HEK293 (cell line): ENCODE data around the gene FIGLA.

Experiments used
- CTCF ChIA-PET: fragments of 350-600 bp; formaldehyde crosslinking; extraction: SDS; loops from one replicate; lab custom pipeline; 2021; ENCODE audit warnings: antibody characterized with exemption; lab: Yijun Ruan, JAX
- POLR2A ChIA-PET: fragments of 300-600 bp; formaldehyde crosslinking; extraction: SDS; loops from one replicate; lab custom pipeline; 2020; ENCODE audit warnings: antibody characterized with exemption, inconsistent platforms; lab: Yijun Ruan, JAX
- H3K27ac ChIP-seq: fragments of 200-500 bp; sonication (Bioruptor generic); 2 replicates; pipeline ENCODE4 v1.5.1; 2014; ENCODE audit warnings: low read depth, low read length, control low read depth, inconsistent platforms; ENCODE audit errors: extremely low read depth
- H3K36me3 ChIP-seq, 2 experiments: fragments of 200-500 bp in 1 of 2; sonication (Bioruptor generic) in 1 of 2; 1 replicate in 1 of 2; 2 replicates in 1 of 2; pipeline ENCODE4 v1.5.1; 2014 to 2017; ENCODE audit warnings: inconsistent platforms in 2 of 2, low read length in 2 of 2; ENCODE audit not compliant: control insufficient read depth in 2 of 2, insufficient read depth in 1 of 2
- H3K4me1 ChIP-seq: fragments of 200-500 bp; sonication (Bioruptor generic); 2 replicates; pipeline ENCODE4 v1.5.1; 2014; ENCODE audit warnings: mild to moderate bottlenecking, low read length, inconsistent platforms; ENCODE audit not compliant: control insufficient read depth, insufficient read depth
- H3K4me3 ChIP-seq: 2 replicates; pipeline ENCODE4 v1.5.1; 2011; ENCODE audit warnings: low read depth, mild to moderate bottlenecking, control low read depth, low read length, moderate library complexity
- H3K9me3 ChIP-seq: fragments of 200-500 bp; sonication (Bioruptor generic); 2 replicates; pipeline ENCODE4 v1.5.1; 2014; ENCODE audit warnings: low read depth, low read length, inconsistent platforms; ENCODE audit not compliant: control insufficient read depth, insufficient read depth
- BCL11B ChIP-seq: fragments of 450-650 bp; formaldehyde crosslinking; IDR thresholded peaks from 2 replicates; pipeline ENCODE4 v1.5.1; 2016; ENCODE audit warnings: low read depth, missing biosample characterization, missing genetic modification characterization
- BCL6B ChIP-seq: fragments of 450-650 bp; formaldehyde crosslinking; IDR thresholded peaks from 2 replicates; pipeline ENCODE4 v1.5.1; 2017; ENCODE audit warnings: missing biosample characterization, missing genetic modification characterization
- KLF9 ChIP-seq: fragments of 450-650 bp; formaldehyde crosslinking; IDR thresholded peaks from 2 replicates; pipeline ENCODE4 v1.5.1; 2016; ENCODE audit warnings: missing biosample characterization, missing genetic modification characterization, low read depth
- MYNN ChIP-seq: fragments of 450-650 bp; formaldehyde crosslinking; IDR thresholded peaks from 2 replicates; pipeline ENCODE4 v1.5.1; 2016; ENCODE audit warnings: missing biosample characterization, missing genetic modification characterization, borderline replicate concordance
- OSR2 ChIP-seq: fragments of 450-650 bp; formaldehyde crosslinking; IDR thresholded peaks from 2 replicates; pipeline ENCODE4 v1.5.1; 2016; ENCODE audit warnings: missing biosample characterization, missing genetic modification characterization
- SALL2 ChIP-seq: fragments of 450-650 bp; formaldehyde crosslinking; IDR thresholded peaks from 2 replicates; pipeline ENCODE4 v1.5.0; 2017; ENCODE audit warnings: missing biosample characterization, mild to moderate bottlenecking, missing genetic modification characterization, borderline replicate concordance
- SCRT2 ChIP-seq: fragments of 450-650 bp; formaldehyde crosslinking; IDR thresholded peaks from 2 replicates; pipeline ENCODE4 v1.5.1; 2016; ENCODE audit warnings: missing biosample characterization, missing genetic modification characterization
- SP7 ChIP-seq: fragments of 450-650 bp; formaldehyde crosslinking; IDR thresholded peaks from 2 replicates; pipeline ENCODE4 v1.5.1; 2016; ENCODE audit warnings: missing biosample characterization, missing genetic modification characterization
- ZBTB1 ChIP-seq: fragments of 450-650 bp; formaldehyde crosslinking; IDR thresholded peaks from 2 replicates; pipeline ENCODE4 v1.5.1; 2016; ENCODE audit warnings: missing biosample characterization, missing genetic modification characterization
- ZNF121 ChIP-seq: fragments of 450-650 bp; formaldehyde crosslinking; IDR thresholded peaks from 2 replicates; pipeline ENCODE4 v1.5.1; 2016; ENCODE audit warnings: missing biosample characterization, missing genetic modification characterization
- ZNF16 ChIP-seq: fragments of 450-650 bp; formaldehyde crosslinking; IDR thresholded peaks from 2 replicates; pipeline ENCODE4 v1.5.1; 2016; ENCODE audit warnings: low read depth, missing biosample characterization, missing genetic modification characterization
- ZNF202 ChIP-seq: fragments of 450-650 bp; formaldehyde crosslinking; IDR thresholded peaks from 2 replicates; pipeline ENCODE4 v1.5.1; 2016; ENCODE audit warnings: missing biosample characterization, missing genetic modification characterization, borderline replicate concordance
- ZNF211 ChIP-seq: fragments of 450-650 bp; formaldehyde crosslinking; IDR thresholded peaks from 2 replicates; pipeline ENCODE4 v1.5.1; 2016; ENCODE audit warnings: low read depth, missing biosample characterization, missing genetic modification characterization
- ZNF23 ChIP-seq: fragments of 450-650 bp; formaldehyde crosslinking; IDR thresholded peaks from 2 replicates; pipeline ENCODE4 v1.5.1; 2016; ENCODE audit warnings: missing biosample characterization, missing genetic modification characterization, borderline replicate concordance
- ZNF24 ChIP-seq: fragments of 450-650 bp; formaldehyde crosslinking; IDR thresholded peaks from 2 replicates; pipeline ENCODE4 v1.5.1; 2016; ENCODE audit warnings: missing biosample characterization, missing genetic modification characterization
- ZNF423 ChIP-seq: fragments of 450-650 bp; formaldehyde crosslinking; IDR thresholded peaks from 2 replicates; pipeline ENCODE4 v1.5.1; 2016; ENCODE audit warnings: missing biosample characterization, missing genetic modification characterization
- ZNF529 ChIP-seq: fragments of 450-650 bp; formaldehyde crosslinking; IDR thresholded peaks from 2 replicates; pipeline ENCODE4 v1.5.1; 2017; ENCODE audit warnings: missing genetic modification characterization, missing biosample characterization; ENCODE audit not compliant: insufficient replicate concordance
- ZNF544 ChIP-seq: fragments of 450-650 bp; formaldehyde crosslinking; IDR thresholded peaks from 2 replicates; pipeline ENCODE4 v1.5.0; 2017; ENCODE audit warnings: missing biosample characterization, missing genetic modification characterization
- ZNF624 ChIP-seq: fragments of 450-650 bp; formaldehyde crosslinking; IDR thresholded peaks from 2 replicates; pipeline ENCODE4 v1.5.1; 2017; ENCODE audit warnings: missing biosample characterization, missing genetic modification characterization
- ZNF776 ChIP-seq: fragments of 450-650 bp; formaldehyde crosslinking; IDR thresholded peaks from 2 replicates; pipeline ENCODE4 v1.5.0; 2017; ENCODE audit warnings: missing biosample characterization, missing genetic modification characterization, borderline replicate concordance
- ZNF777 ChIP-seq: fragments of 450-650 bp; formaldehyde crosslinking; IDR thresholded peaks from 2 replicates; pipeline ENCODE4 v1.5.1; 2017; ENCODE audit warnings: missing biosample characterization, missing genetic modification characterization, borderline replicate concordance
- TF ChIP-seq, protein P1 (sequence below): fragments of 450-650 bp; formaldehyde crosslinking; IDR thresholded peaks from 2 replicates; pipeline ENCODE4 v1.5.1; 2016; ENCODE audit warnings: missing biosample characterization, missing genetic modification characterization
- TF ChIP-seq, protein P2 (sequence below): fragments of 450-650 bp; formaldehyde crosslinking; IDR thresholded peaks from 2 replicates; pipeline ENCODE4 v1.5.1; 2016; ENCODE audit warnings: missing biosample characterization, missing genetic modification characterization
- TF ChIP-seq, protein P3 (sequence below): fragments of 450-650 bp; formaldehyde crosslinking; conservative IDR thresholded peaks from 2 replicates; pipeline ENCODE4 v1.5.1; 2016; ENCODE audit warnings: low read depth, missing biosample characterization, missing genetic modification characterization

FIGLA gene

GRCh38 chr2:70777450-70777849, 13.0 kb downstream of the FIGLA start (continued):
- no peak for TF ChIP-seq ZNF23 (tag by site-specific recombination)

GRCh38 chr2:70776266-70776665, 14.2 kb downstream of the FIGLA start:
- H3K4me3 ChIP-seq = no peak overlapping the region
- H3K36me3 ChIP-seq = no peaks in the 10 kb centered on the region
- ChIA-PET CTCF (interaction anchor here (0.8 kb wide), 1 partner anchor 15 kb away, joined by 3 read pairs; the partner anchor contains the start of gene FIGLA), POLR2A (no interaction called here)
- H3K9me3 ChIP-seq = no peaks in the 10 kb centered on the region
- H3K27ac ChIP-seq = no peak overlapping the region
- H3K4me1 ChIP-seq = no peaks in the 10 kb centered on the region
- TF ChIP-seq OSR2 (no peak), ZNF624 (tag by site-specific recombination) (no peak), SCRT2 (tag by site-specific recombination) (no peak), BCL6B (tag by site-specific recombination) (no peak), SP7 (tag by site-specific recombination) (no peak), KLF9 (no peak), ZNF529 (tag by site-specific recombination) (no peak), ZNF211 (tag by site-specific recombination) (no peak), ZNF423 (no peak), ZNF16 (tag by site-specific recombination) (no peak), BCL11B (tag by site-specific recombination) (no peak)

- CTCF ChIA-PET = interaction anchor here (0.7 to 1.3 kb wide), 4 partner anchors 10 to 96 kb away, joined by 3 to 4 read pairs (median 4); no protein-coding TSS in a partner anchor
- Histone ChIP-seq H3K9me3 (no peaks in the 10 kb centered on the region), H3K27ac (no peak overlapping the region), H3K4me1 (no peaks in the 10 kb centered on the region), H3K4me3 (no peak overlapping the region), H3K36me3 (no peaks in the 10 kb centered on the region)
- POLR2A ChIA-PET = interaction anchor here (0.7 kb wide), 1 partner anchor 430 kb away, joined by 3 read pairs; no protein-coding TSS in a partner anchor
- TF ChIP-seq ZNF24 (tag by site-specific recombination) (no peak), ZNF777 (tag by site-specific recombination) (no peak), ZNF544 (tag by site-specific recombination) (no peak), ZNF776 (tag by site-specific recombination) (no peak), ZNF202 (tag by site-specific recombination) (no peak), SALL2 (no peak), ZBTB1 (tag by site-specific recombination) (no peak), MYNN (tag by site-specific recombination) (no peak), ZNF423 (no peak), ZNF121 (tag by site-specific recombination) (no peak)
- TF ChIP-seq, protein P1, sequence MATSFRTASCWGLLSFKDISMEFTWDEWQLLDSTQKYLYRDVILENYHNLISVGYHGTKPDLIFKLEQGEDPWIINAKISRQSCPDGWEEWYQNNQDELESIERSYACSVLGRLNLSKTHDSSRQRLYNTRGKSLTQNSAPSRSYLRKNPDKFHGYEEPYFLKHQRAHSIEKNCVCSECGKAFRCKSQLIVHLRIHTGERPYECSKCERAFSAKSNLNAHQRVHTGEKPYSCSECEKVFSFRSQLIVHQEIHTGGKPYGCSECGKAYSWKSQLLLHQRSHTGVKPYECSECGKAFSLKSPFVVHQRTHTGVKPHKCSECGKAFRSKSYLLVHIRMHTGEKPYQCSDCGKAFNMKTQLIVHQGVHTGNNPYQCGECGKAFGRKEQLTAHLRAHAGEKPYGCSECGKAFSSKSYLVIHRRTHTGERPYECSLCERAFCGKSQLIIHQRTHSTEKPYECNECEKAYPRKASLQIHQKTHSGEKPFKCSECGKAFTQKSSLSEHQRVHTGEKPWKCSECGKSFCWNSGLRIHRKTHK (tag by site-specific recombination) = no peak
- TF ChIP-seq, protein P2, sequence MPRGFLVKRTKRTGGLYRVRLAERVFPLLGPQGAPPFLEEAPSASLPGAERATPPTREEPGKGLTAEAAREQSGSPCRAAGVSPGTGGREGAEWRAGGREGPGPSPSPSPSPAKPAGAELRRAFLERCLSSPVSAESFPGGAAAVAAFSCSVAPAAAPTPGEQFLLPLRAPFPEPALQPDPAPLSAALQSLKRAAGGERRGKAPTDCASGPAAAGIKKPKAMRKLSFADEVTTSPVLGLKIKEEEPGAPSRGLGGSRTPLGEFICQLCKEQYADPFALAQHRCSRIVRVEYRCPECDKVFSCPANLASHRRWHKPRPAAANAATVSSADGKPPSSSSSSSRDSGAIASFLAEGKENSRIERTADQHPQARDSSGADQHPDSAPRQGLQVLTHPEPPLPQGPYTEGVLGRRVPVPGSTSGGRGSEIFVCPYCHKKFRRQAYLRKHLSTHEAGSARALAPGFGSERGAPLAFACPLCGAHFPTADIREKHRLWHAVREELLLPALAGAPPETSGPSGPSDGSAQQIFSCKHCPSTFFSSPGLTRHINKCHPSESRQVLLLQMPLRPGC (tag by site-specific recombination) = no peak
- TF ChIP-seq, protein P3, sequence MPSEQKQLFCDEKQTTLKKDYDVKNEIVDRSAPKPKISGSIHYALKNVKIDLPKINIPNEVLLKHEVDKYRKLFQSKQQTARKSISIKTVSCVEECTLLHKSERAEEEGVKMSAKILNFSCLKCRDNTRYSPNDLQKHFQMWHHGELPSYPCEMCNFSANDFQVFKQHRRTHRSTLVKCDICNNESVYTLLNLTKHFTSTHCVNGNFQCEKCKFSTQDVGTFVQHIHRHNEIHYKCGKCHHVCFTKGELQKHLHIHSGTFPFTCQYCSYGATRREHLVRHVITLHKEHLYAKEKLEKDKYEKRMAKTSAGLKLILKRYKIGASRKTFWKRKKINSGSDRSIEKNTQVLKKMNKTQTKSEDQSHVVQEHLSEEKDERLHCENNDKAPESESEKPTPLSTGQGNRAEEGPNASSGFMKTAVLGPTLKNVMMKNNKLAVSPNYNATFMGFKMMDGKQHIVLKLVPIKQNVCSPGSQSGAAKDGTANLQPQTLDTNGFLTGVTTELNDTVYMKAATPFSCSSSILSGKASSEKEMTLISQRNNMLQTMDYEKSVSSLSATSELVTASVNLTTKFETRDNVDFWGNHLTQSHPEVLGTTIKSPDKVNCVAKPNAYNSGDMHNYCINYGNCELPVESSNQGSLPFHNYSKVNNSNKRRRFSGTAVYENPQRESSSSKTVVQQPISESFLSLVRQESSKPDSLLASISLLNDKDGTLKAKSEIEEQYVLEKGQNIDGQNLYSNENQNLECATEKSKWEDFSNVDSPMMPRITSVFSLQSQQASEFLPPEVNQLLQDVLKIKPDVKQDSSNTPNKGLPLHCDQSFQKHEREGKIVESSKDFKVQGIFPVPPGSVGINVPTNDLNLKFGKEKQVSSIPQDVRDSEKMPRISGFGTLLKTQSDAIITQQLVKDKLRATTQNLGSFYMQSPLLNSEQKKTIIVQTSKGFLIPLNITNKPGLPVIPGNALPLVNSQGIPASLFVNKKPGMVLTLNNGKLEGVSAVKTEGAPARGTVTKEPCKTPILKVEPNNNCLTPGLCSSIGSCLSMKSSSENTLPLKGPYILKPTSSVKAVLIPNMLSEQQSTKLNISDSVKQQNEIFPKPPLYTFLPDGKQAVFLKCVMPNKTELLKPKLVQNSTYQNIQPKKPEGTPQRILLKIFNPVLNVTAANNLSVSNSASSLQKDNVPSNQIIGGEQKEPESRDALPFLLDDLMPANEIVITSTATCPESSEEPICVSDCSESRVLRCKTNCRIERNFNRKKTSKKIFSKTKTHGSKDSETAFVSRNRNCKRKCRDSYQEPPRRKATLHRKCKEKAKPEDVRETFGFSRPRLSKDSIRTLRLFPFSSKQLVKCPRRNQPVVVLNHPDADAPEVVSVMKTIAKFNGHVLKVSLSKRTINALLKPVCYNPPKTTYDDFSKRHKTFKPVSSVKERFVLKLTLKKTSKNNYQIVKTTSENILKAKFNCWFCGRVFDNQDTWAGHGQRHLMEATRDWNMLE (tag by site-specific recombination) = no peak
These were observed 15.3 kb downstream of the FIGLA start for GRCh38 chr2:70775141-70775540.
